ENCODE results near the gene TNFRSF13B.

- TF ChIP-seq CTCF (optimal IDR thresholded peaks at IDR 0.05 in 1 of 3, IDR thresholded peaks at IDR 0.05 in 1 of 3, conservative IDR thresholded peaks at IDR 0.05 in 1 of 3; ENCODE audit: extremely low read depth in 1 of 3, insufficient read depth in 2 of 3, low read length in 3 of 3) (no peak), EZH2 (IDR thresholded peaks at IDR 0.05; ENCODE audit: low read length) (no peak)
Observed at GRCh38 chr17:16937431-16937830, 34.5 kb downstream of the TNFRSF13B start.
